Measurements from ENCODE around the gene ZNF441. TPM values are rescaled to one million over a fixed set of nuclear protein-coding genes. Genes with fewer than 3 reads are reported as not detected.
A peak's percentile ranks its signal among the peaks of the same experiment; 100 is the strongest.

ZNF441 gene
- total and polyA plus RNA-seq, 2 of the 13 experiments (the other 11 are each of a cell fraction or from before 2014, with no cell fraction given), result 2.8 to 10.0 TPM

- TF ChIP-seq FOXP4 (CRISPR knock-in tag; IDR thresholded peaks at IDR 0.05) (no peak; the same call in 1 of the 2 replicates), IRF2 (CRISPR knock-in tag; IDR thresholded peaks at IDR 0.05) (peak; percentile 38; the same call in 1 of the 2 replicates), HDAC6 (IDR thresholded peaks at IDR 0.05; ENCODE audit: low read depth, low read length) (no peak), ATF2 (CRISPR knock-in tag; IDR thresholded peaks at IDR 0.05) (peak; percentile 45; the same call in 1 of the 2 replicates), CHD4 (IDR thresholded peaks at IDR 0.05; ENCODE audit: borderline replicate concordance, low read length) (no peak), LBX2 (CRISPR knock-in tag; IDR thresholded peaks at IDR 0.05; ENCODE audit: borderline replicate concordance) (no peak), ZNF225 (CRISPR knock-in tag; IDR thresholded peaks at IDR 0.05) (peak; percentile 62; the same call in 1 of the 2 replicates), DR1 (CRISPR knock-in tag; IDR thresholded peaks at IDR 0.05) (no peak), ZNF776 (CRISPR knock-in tag; IDR thresholded peaks at IDR 0.05) (no peak), CBX1 (IDR thresholded peaks at IDR 0.05; ENCODE audit: low read depth) (no peak), ZKSCAN8 (CRISPR knock-in tag; IDR thresholded peaks at IDR 0.05; ENCODE audit: borderline replicate concordance) (peak; percentile 31; the same call in 1 of the 2 replicates), LRRFIP1 (CRISPR knock-in tag; conservative IDR thresholded peaks at IDR 0.05) (no peak), RXRB (CRISPR knock-in tag; IDR thresholded peaks at IDR 0.05; ENCODE audit: borderline replicate concordance) (peak; percentile 59; the same call in 1 of the 2 replicates), TBX2 (CRISPR knock-in tag; IDR thresholded peaks at IDR 0.05; ENCODE audit: borderline replicate concordance) (peak; percentile 32; the same call in 1 of the 2 replicates), GATAD1 (CRISPR knock-in tag; IDR thresholded peaks at IDR 0.05) (peak; percentile 24; the same call in 1 of the 2 replicates), HNF4G (IDR thresholded peaks at IDR 0.05; ENCODE audit: borderline replicate concordance, low read depth, low read length) (no peak), HNF4G (CRISPR knock-in tag; IDR thresholded peaks at IDR 0.05; ENCODE audit: borderline replicate concordance, low read depth) (no peak), ZNF589 (CRISPR knock-in tag; conservative IDR thresholded peaks at IDR 0.05) (no peak), DBP (CRISPR knock-in tag; IDR thresholded peaks at IDR 0.05; ENCODE audit: not compliant biosample characterization) (peak; percentile 69), ZNF644 (CRISPR knock-in tag; IDR thresholded peaks at IDR 0.05; ENCODE audit: low read depth) (0 out of 2 replicates have a peak, but pooled peaks have one; percentile 9), ZMAT3 (CRISPR knock-in tag; conservative IDR thresholded peaks at IDR 0.05) (no peak)
These were observed 28.6 kb upstream of the ZNF441 start (continued) for GRCh38 chr19:11737964-11738745.

Data from HepG2 (cell line).